Nephron progenitor cell (in vitro differentiated cells): ENCODE measurements around the gene XDH.

Experiments used
- DNase-seq: peaks from one replicate; pipeline ENCODE4 v3.0.0; 2021
- H3K27ac Mint-ChIP-seq: 2 replicates; pipeline ENCODE4 v1.8.0; 2021; ENCODE audit warnings: mild to moderate bottlenecking, moderate library complexity, mixed read lengths
- H3K27me3 Mint-ChIP-seq: 2 replicates; pipeline ENCODE4 v1.8.0; 2021; ENCODE audit warnings: mild to moderate bottlenecking, low read depth, mixed read lengths; ENCODE audit not compliant: poor library complexity
- H3K36me3 Mint-ChIP-seq: 2 replicates; pipeline ENCODE4 v1.8.0; 2021; ENCODE audit warnings: low read depth, mixed read lengths
- H3K4me1 Mint-ChIP-seq: 2 replicates; pipeline ENCODE4 v1.8.0; 2021; ENCODE audit warnings: mixed read lengths
- H3K4me3 Mint-ChIP-seq: 2 replicates; pipeline ENCODE4 v1.8.0; 2021; ENCODE audit warnings: mild to moderate bottlenecking, moderate library complexity, mixed read lengths
- H3K9me3 Mint-ChIP-seq: 2 replicates; pipeline ENCODE4 v1.8.0; 2021; ENCODE audit warnings: mild to moderate bottlenecking, moderate library complexity, mixed read lengths
- CTCF ChIP-seq: fragments of 200-600 bp; sonication (generic); IDR thresholded peaks from 2 replicates; pipeline ENCODE4 v1.5.0; 2021; ENCODE audit warnings: antibody characterized with exemption

Gene XDH

GRCh38 chr2:31433541-31433940 is 19.0 kb upstream of the XDH start:
- no peak overlapping the region for H3K4me3 Mint-ChIP-seq
- no peaks in the 10 kb centered on the region for H3K9me3 Mint-ChIP-seq
- no peak for TF ChIP-seq CTCF
- no peaks in the 10 kb centered on the region for H3K36me3 Mint-ChIP-seq
- DNase-seq: no peak
- no peaks in the 10 kb centered on the region for H3K4me1 Mint-ChIP-seq
- peaks cover 3% of the 10 kb centered on the region for H3K27me3 Mint-ChIP-seq
- H3K27ac Mint-ChIP-seq: no peak overlapping the region

GRCh38 chr2:31430439-31431165 is 16.1 kb upstream of the XDH start:
- Mint-ChIP-seq H3K27ac (no peak overlapping the region), H3K4me3 (no peak overlapping the region), H3K4me1 (no peaks in the 10 kb centered on the region), H3K27me3 (peaks cover 6% of the 10 kb centered on the region), H3K9me3 (no peaks in the 10 kb centered on the region), H3K36me3 (no peaks in the 10 kb centered on the region)
- DNase-seq: no peak
- TF ChIP-seq CTCF: no peak

- Mint-ChIP-seq H3K4me1 (no peaks in the 10 kb centered on the region), H3K9me3 (peaks cover 4% of the 10 kb centered on the region), H3K27me3 (peaks cover 6% of the 10 kb centered on the region), H3K27ac (no peak overlapping the region), H3K36me3 (no peaks in the 10 kb centered on the region), H3K4me3 (no peak overlapping the region)
- no peak for TF ChIP-seq CTCF
- DNase-seq: no peak
Observed at GRCh38 chr2:31429759-31430438, 15.4 kb upstream of the XDH start.

- no peak for DNase-seq
- H3K27ac Mint-ChIP-seq: no peak overlapping the region
- H3K4me3 Mint-ChIP-seq: no peak overlapping the region
- peaks cover 9% of the 10 kb centered on the region for H3K9me3 Mint-ChIP-seq
- H3K36me3 Mint-ChIP-seq: no peaks in the 10 kb centered on the region
- H3K4me1 Mint-ChIP-seq: no peaks in the 10 kb centered on the region
- TF ChIP-seq CTCF: no peak
- H3K27me3 Mint-ChIP-seq: peaks cover 6% of the 10 kb centered on the region
Observed at GRCh38 chr2:31429040-31429439, 14.5 kb upstream of the XDH start.

GRCh38 chr2:31428001-31428418 is 13.5 kb upstream of the XDH start:
- no peaks in the 10 kb centered on the region for H3K36me3 Mint-ChIP-seq
- H3K4me1 Mint-ChIP-seq: no peaks in the 10 kb centered on the region
- no peak for TF ChIP-seq CTCF
- no peak overlapping the region for H3K27ac Mint-ChIP-seq
- H3K9me3 Mint-ChIP-seq: peaks cover 14% of the 10 kb centered on the region
- H3K27me3 Mint-ChIP-seq: peaks cover 6% of the 10 kb centered on the region
- DNase-seq: no peak
- no peak overlapping the region for H3K4me3 Mint-ChIP-seq

- H3K27me3 Mint-ChIP-seq: peaks cover 6% of the 10 kb centered on the region
- DNase-seq: no peak
- no peaks in the 10 kb centered on the region for H3K36me3 Mint-ChIP-seq
- H3K27ac Mint-ChIP-seq: no peak overlapping the region
- H3K9me3 Mint-ChIP-seq: peaks cover 14% of the 10 kb centered on the region
- H3K4me1 Mint-ChIP-seq: no peaks in the 10 kb centered on the region
- no peak overlapping the region for H3K4me3 Mint-ChIP-seq
- no peak for TF ChIP-seq CTCF
Observed at GRCh38 chr2:31426096-31426495, 11.6 kb upstream of the XDH start.
